H9 (cell line): ENCODE data around the gene LRMDA. TPM values are rescaled to one million over a fixed set of nuclear protein-coding genes. Genes with fewer than 3 reads are reported as not detected.

Source experiments
- DNase-seq: peaks from one replicate; pipeline ENCODE4 v3.0.0-alpha.2; 2017
- H2AFZ ChIP-seq: one replicate; pipeline ENCODE4 v1.6.1; 2013; ENCODE audit warnings: mild to moderate bottlenecking, low read length, control low read depth, moderate library complexity
- H2AK5ac ChIP-seq: 2 replicates; pipeline ENCODE4 v1.6.1; 2013; ENCODE audit warnings: low read length, control low read depth, mixed read lengths; ENCODE audit not compliant: insufficient read length
- H2BK120ac ChIP-seq: one replicate; pipeline ENCODE4 v1.6.1; 2013; ENCODE audit warnings: low read depth, mild to moderate bottlenecking, low read length, control low read depth, inconsistent platforms; ENCODE audit not compliant: poor library complexity, severe bottlenecking
- H2BK12ac ChIP-seq: 2 replicates; pipeline ENCODE4 v1.6.1; 2013; ENCODE audit warnings: low read length, control low read depth, mixed read lengths, low read depth; ENCODE audit not compliant: insufficient read length
- H2BK15ac ChIP-seq: 2 replicates; pipeline ENCODE4 v1.6.1; 2013; ENCODE audit warnings: low read depth, low read length, control low read depth
- H2BK20ac ChIP-seq: one replicate; pipeline ENCODE4 v1.6.1; 2013; ENCODE audit warnings: low read depth, mild to moderate bottlenecking, low read length, control low read depth, inconsistent platforms; ENCODE audit not compliant: poor library complexity, severe bottlenecking
- H2BK5ac ChIP-seq: 2 replicates; pipeline ENCODE4 v1.6.1; 2013; ENCODE audit warnings: low read length, control low read depth, mixed read lengths; ENCODE audit not compliant: insufficient read length
- H3K14ac ChIP-seq: 2 replicates; pipeline ENCODE4 v1.6.1; 2013; ENCODE audit warnings: low read length, control low read depth; ENCODE audit not compliant: insufficient read depth
- H3K18ac ChIP-seq: 2 replicates; pipeline ENCODE4 v1.6.1; 2013; ENCODE audit warnings: low read depth, mild to moderate bottlenecking, mixed read lengths, low read length, control low read depth; ENCODE audit not compliant: insufficient read length
- H3K23ac ChIP-seq: 2 replicates; pipeline ENCODE4 v1.6.1; 2013; ENCODE audit warnings: low read length, control low read depth, mixed read lengths, low read depth; ENCODE audit not compliant: insufficient read length
- H3K23me2 ChIP-seq: 2 replicates; pipeline ENCODE4 v1.6.1; 2013; ENCODE audit warnings: low read depth, mild to moderate bottlenecking, mixed read lengths, low read length, control low read depth; ENCODE audit not compliant: insufficient read length, poor library complexity, severe bottlenecking
- H3K27ac ChIP-seq: 2 replicates; pipeline ENCODE4 v1.5.1; 2013; ENCODE audit warnings: low read length, control low read depth, mixed read lengths, low read depth; ENCODE audit not compliant: insufficient read length
- H3K27me3 ChIP-seq: 2 replicates; pipeline ENCODE4 v1.6.1; 2013; ENCODE audit warnings: low read length, control low read depth, inconsistent platforms; ENCODE audit not compliant: insufficient read depth
- H3K4ac ChIP-seq: 2 replicates; pipeline ENCODE4 v1.6.1; 2013; ENCODE audit warnings: low read depth, mild to moderate bottlenecking, control low read depth, inconsistent platforms, low read length, moderate library complexity
- H3K4me1 ChIP-seq: 2 replicates; pipeline ENCODE4 v1.6.1; 2013; ENCODE audit warnings: low read length, control low read depth, inconsistent platforms; ENCODE audit not compliant: insufficient read depth
- H3K4me2 ChIP-seq: 2 replicates; pipeline ENCODE4 v1.6.1; 2013; ENCODE audit warnings: low read length, control low read depth, mixed read lengths; ENCODE audit not compliant: insufficient read length, insufficient read depth
- H3K56ac ChIP-seq: 2 replicates; pipeline ENCODE4 v1.6.1; 2013; ENCODE audit warnings: low read depth, mild to moderate bottlenecking, mixed read lengths, low read length, control low read depth; ENCODE audit not compliant: insufficient read length
- H3K79me1 ChIP-seq: 2 replicates; pipeline ENCODE4 v1.6.1; 2013; ENCODE audit warnings: low read depth, mild to moderate bottlenecking, moderate library complexity, low read length, control low read depth, inconsistent platforms; ENCODE audit not compliant: insufficient read depth, poor library complexity, severe bottlenecking
- H3K79me2 ChIP-seq: 2 replicates; pipeline ENCODE4 v1.6.1; 2013; ENCODE audit warnings: low read length, control low read depth, inconsistent platforms; ENCODE audit not compliant: insufficient read depth
- H3K9ac ChIP-seq: 2 replicates; pipeline ENCODE4 v1.6.1; 2013; ENCODE audit warnings: low read length, control low read depth, mixed read lengths; ENCODE audit not compliant: insufficient read length; ENCODE audit errors: extremely low read depth
- H3K9me3 ChIP-seq: one replicate; pipeline ENCODE4 v1.6.1; 2013; ENCODE audit warnings: low read depth, low read length, inconsistent platforms; ENCODE audit not compliant: control insufficient read depth
- H3T11ph ChIP-seq: one replicate; pipeline ENCODE4 v1.6.1; 2013; ENCODE audit warnings: mild to moderate bottlenecking, low read length, control low read depth, inconsistent platforms
- H4K20me1 ChIP-seq: one replicate; pipeline ENCODE4 v1.6.1; 2013; ENCODE audit not compliant: control insufficient read depth, insufficient read length, insufficient read depth
- H4K5ac ChIP-seq: 2 replicates; pipeline ENCODE4 v1.6.1; 2013; ENCODE audit warnings: low read depth, mild to moderate bottlenecking, mixed read lengths, low read length, control low read depth; ENCODE audit not compliant: insufficient read length
- H4K8ac ChIP-seq: replicated peaks from 2 replicates; pipeline ENCODE4 v1.6.1; 2013; ENCODE audit warnings: low read length, control low read depth, mixed read lengths, low read depth; ENCODE audit not compliant: insufficient read length
- H4K91ac ChIP-seq: 2 replicates; pipeline ENCODE4 v1.6.1; 2013; ENCODE audit warnings: low read depth, mild to moderate bottlenecking, moderate library complexity, mixed read lengths, low read length, control low read depth; ENCODE audit not compliant: insufficient read length
- H3K27ac Mint-ChIP-seq, 3 experiments: 2 replicates in 2 of 3; 3 replicates in 1 of 3; pipeline ENCODE4 v1.8.0; 2020 to 2021; ENCODE audit warnings: mixed read lengths in 3 of 3, mild to moderate bottlenecking in 1 of 3, moderate library complexity in 1 of 3
- H3K27me3 Mint-ChIP-seq: 2 replicates; pipeline ENCODE4 v1.8.0; 2021; ENCODE audit warnings: low read depth, mild to moderate bottlenecking, moderate library complexity, mixed read lengths
- H3K36me3 Mint-ChIP-seq, 3 experiments: 2 replicates in 2 of 3; 3 replicates in 1 of 3; pipeline ENCODE4 v1.8.0; 2020 to 2021; ENCODE audit warnings: low read depth in 3 of 3, mixed read lengths in 3 of 3; ENCODE audit not compliant: insufficient read depth in 1 of 3
- H3K4me1 Mint-ChIP-seq, 2 experiments: 2 replicates each; pipeline ENCODE4 v1.8.0; 2020; ENCODE audit warnings: mixed read lengths in 2 of 2
- H3K4me3 Mint-ChIP-seq, 2 experiments: 2 replicates in 1 of 2; 3 replicates in 1 of 2; pipeline ENCODE4 v1.8.0; 2020 to 2021; ENCODE audit warnings: mild to moderate bottlenecking in 2 of 2, mixed read lengths in 2 of 2, moderate library complexity in 1 of 2
- H3K9me3 Mint-ChIP-seq, 2 experiments: 2 replicates in 1 of 2; 3 replicates in 1 of 2; pipeline ENCODE4 v1.8.0; 2020; ENCODE audit warnings: mild to moderate bottlenecking in 2 of 2, mixed read lengths in 2 of 2, moderate library complexity in 1 of 2
- WGBS: extraction: QIAGEN DNeasy Blood & Tissue Kit; methylation state at CpG from one replicate; pipeline ENCODE4 v1.1.7; 2013; ENCODE audit warnings: missing lambda C conversion rate, low lambda C conversion rate, mixed read lengths; ENCODE audit not compliant: insufficient read length; ENCODE audit errors: extremely low coverage; 5-methylcytosine and 5-hydroxymethylcytosine counted together
- total RNA-seq: library from RNA; stranded (reverse); gene quantifications from 2 replicates; pipeline ENCODE4 v1.2.1, GENCODE V29; 2021
- TF ChIP-seq, protein P1 (sequence below): fragments of 200-600 bp; sonication (generic); conservative IDR thresholded peaks from 3 replicates; pipeline ENCODE4 v1.8.0; 2021; ENCODE audit warnings: antibody characterized with exemption, mild to moderate bottlenecking

The LRMDA gene
- total RNA-seq, 1 experiment from 2014 or later = 1.8 TPM

DNA sequence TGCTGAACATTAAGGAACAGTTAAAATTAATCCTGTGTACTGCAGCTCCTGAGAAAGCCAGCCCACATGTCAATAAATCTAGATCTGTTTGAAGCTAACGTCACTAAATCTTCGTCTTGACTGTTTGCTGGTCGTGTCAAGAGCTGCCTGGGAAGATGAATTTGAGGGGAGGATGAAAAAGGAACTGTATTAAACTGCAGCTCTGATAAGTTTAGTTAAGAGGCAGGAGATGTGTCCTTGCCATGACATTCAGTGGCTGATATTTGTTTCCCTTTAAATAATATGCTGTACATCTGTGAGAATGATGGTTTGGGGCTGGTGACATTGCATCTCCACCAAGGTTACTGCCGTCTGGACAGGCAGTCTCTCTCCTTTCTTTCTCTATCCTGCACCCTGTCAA is 435.3 kb downstream of the LRMDA start:
- Histone ChIP-seq H4K5ac (no peak overlapping the region), H2BK20ac (no peak overlapping the region), H2BK12ac (no peak overlapping the region), H3K56ac (no peak overlapping the region), H2BK5ac (no peak overlapping the region), H3K79me2 (no peaks in the 10 kb centered on the region), H2BK15ac (no peak overlapping the region), H3K4me1 (no peaks in the 10 kb centered on the region), H4K8ac (no peak overlapping the region), H3K79me1 (no peaks in the 10 kb centered on the region), H3K14ac (no peak overlapping the region), H2AK5ac (no peak overlapping the region), H3K23me2 (no peaks in the 10 kb centered on the region), H3K27me3 (no peaks in the 10 kb centered on the region), H3K9me3 (no peaks in the 10 kb centered on the region), H3K4me2 (no peak overlapping the region), H3K4ac (no peak overlapping the region), H3K23ac (no peak overlapping the region), H2AFZ (no peak overlapping the region), H4K91ac (no peak overlapping the region), H4K20me1 (no peaks in the 10 kb centered on the region), H3K27ac (no peak overlapping the region), H3T11ph (no peak overlapping the region), H3K9ac (no peak overlapping the region), H3K18ac (no peak overlapping the region), H2BK120ac (no peak overlapping the region)
- Mint-ChIP-seq H3K4me1 (peaks cover 6% of the 10 kb centered on the region in 2 experiments), H3K9me3 (no peaks in the 10 kb centered on the region), H3K27me3 (no peaks in the 10 kb centered on the region; the same call in none of the 2 replicates), H3K27ac (no peak overlapping the region), H3K4me3 (no peak overlapping the region), H3K36me3 (no peaks in the 10 kb centered on the region)
- TF ChIP-seq, protein P1, sequence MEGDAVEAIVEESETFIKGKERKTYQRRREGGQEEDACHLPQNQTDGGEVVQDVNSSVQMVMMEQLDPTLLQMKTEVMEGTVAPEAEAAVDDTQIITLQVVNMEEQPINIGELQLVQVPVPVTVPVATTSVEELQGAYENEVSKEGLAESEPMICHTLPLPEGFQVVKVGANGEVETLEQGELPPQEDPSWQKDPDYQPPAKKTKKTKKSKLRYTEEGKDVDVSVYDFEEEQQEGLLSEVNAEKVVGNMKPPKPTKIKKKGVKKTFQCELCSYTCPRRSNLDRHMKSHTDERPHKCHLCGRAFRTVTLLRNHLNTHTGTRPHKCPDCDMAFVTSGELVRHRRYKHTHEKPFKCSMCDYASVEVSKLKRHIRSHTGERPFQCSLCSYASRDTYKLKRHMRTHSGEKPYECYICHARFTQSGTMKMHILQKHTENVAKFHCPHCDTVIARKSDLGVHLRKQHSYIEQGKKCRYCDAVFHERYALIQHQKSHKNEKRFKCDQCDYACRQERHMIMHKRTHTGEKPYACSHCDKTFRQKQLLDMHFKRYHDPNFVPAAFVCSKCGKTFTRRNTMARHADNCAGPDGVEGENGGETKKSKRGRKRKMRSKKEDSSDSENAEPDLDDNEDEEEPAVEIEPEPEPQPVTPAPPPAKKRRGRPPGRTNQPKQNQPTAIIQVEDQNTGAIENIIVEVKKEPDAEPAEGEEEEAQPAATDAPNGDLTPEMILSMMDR = no peak
- no CpG with 5 or more reads among the region's 4 CpGs for WGBS
- no peak for DNase-seq
